Testis (tissue), 2 donors: Measurements from ENCODE around the gene TRIM38.
A peak's percentile ranks its signal among the peaks of the same experiment; 100 is the strongest.

Experiments used
- POLR2A ChIP-seq: fragments of 450-650 bp; IDR thresholded peaks from one replicate; pipeline ENCODE4 v1.6.1; 2017; ENCODE audit warnings: antibody characterized with exemption, mild to moderate bottlenecking, moderate library complexity
- TF ChIP-seq, protein P1 (sequence below), 3 experiments: fragments of 450-650 bp in 2 of 3; fragments of 200-600 bp in 1 of 3; sonication (generic) in 1 of 3; IDR thresholded peaks; one replicate each; pipeline ENCODE4 v1.5.1; 2016 to 2019; ENCODE audit warnings: antibody characterized with exemption in 3 of 3, mild to moderate bottlenecking in 2 of 3, moderate library complexity in 1 of 3

DNA sequence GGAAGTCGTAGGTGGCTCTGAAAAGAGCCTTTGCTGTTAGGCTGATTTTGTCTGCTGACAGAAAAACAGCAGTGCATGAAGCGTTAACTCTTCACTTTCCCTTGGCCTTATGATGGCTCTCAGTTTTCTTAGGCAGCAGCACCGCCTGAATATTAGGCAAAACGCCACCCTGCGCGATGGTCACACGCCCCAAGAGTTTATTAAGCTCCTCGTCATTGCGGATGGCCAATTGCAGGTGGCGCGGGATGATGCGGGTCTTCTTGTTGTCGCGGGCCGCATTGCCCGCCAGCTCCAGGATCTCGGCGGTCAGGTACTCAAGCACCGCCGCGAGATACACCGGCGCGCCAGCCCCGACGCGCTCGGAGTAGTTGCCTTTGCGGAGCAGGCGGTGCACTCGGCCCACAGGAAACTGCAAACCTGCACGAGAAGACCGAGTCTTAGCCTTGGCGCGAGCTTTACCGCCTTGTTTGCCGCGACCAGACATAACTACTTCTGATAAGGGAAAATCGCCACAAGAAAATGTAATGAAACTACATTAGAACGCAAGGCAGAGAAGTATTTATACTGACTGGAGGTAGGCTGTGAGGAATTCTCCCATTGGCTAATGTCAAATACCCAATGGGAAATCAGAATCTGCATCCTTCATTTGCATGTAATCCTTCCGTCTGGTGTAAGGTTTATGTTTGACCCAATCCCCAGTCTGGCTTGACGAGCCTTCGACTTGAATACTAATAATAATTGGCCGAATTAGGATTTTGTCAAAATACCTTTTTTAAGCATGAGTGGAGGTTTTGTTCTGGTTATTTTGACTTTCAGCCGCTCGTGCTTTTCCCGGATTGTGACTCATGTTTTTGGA is 70.7 kb downstream of the TRIM38 start:
- peak; percentile 86 for TF ChIP-seq POLR2A
- TF ChIP-seq, protein P1, sequence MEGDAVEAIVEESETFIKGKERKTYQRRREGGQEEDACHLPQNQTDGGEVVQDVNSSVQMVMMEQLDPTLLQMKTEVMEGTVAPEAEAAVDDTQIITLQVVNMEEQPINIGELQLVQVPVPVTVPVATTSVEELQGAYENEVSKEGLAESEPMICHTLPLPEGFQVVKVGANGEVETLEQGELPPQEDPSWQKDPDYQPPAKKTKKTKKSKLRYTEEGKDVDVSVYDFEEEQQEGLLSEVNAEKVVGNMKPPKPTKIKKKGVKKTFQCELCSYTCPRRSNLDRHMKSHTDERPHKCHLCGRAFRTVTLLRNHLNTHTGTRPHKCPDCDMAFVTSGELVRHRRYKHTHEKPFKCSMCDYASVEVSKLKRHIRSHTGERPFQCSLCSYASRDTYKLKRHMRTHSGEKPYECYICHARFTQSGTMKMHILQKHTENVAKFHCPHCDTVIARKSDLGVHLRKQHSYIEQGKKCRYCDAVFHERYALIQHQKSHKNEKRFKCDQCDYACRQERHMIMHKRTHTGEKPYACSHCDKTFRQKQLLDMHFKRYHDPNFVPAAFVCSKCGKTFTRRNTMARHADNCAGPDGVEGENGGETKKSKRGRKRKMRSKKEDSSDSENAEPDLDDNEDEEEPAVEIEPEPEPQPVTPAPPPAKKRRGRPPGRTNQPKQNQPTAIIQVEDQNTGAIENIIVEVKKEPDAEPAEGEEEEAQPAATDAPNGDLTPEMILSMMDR (IDR thresholded peaks at IDR 0.05) = no peak
